Stimulated activated CD4-positive, alpha-beta T cell treated with anti-CD3 and anti-CD28 coated beads, Interleukin-2, amount 100 ng/mL, for 48 hours (primary cell): Measurements from ENCODE around the gene PTPRO.

ENCODE experiments used
- DNase-seq, 2 donors: peaks; one replicate each; pipeline ENCODE4 v3.0.0-alpha.2; 2020

Gene PTPRO

DNA sequence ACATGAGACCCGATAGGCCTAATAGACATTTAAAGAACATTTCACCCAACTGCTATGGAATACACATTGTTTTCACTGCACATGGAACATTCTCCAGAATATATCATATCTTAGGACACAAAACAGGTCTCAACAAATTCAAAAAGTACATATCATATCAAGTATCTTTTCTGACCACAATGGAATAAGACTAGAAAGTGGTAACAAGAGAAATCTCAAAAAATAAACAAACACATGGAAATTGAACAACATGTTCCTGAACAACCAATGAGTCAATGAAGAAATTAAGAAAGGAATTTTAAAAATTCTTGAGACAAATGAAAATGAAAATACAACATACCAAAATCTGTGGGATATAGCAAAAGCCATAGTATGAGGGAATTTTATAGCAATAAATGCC lies 208.1 kb downstream of the PTPRO start:
- DNase-seq: no peak

DNA sequence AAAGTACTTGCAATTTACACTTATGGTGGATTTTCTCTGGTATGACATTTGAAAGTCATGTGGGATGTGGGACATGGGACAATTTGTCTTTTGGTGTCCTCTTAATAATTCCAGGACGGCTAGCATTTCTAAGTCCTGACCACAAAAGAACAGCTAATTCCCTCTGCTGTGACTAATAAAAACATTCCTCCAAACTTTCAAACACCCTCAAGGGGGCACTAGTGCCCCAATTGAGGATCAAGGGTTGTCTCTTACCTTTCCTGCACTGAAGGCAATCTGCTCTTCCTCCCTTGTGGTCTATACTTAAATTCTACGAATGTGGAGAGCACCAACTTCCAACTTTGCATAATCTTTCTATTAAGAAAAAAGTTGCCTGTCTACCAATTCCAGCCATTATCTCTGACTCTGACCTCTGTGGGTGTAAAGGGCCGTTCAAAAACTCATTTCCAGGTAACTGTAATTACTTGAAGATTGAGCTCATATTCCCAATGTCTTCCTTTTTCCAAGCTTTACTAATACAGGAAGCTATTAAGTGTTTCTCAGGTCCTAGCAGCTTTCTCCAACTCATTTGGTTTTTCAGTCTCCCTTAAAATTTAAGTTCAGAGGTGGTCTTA lies 210.2 kb downstream of the PTPRO start:
- peak; percentile 29 to 33 for DNase-seq

DNA sequence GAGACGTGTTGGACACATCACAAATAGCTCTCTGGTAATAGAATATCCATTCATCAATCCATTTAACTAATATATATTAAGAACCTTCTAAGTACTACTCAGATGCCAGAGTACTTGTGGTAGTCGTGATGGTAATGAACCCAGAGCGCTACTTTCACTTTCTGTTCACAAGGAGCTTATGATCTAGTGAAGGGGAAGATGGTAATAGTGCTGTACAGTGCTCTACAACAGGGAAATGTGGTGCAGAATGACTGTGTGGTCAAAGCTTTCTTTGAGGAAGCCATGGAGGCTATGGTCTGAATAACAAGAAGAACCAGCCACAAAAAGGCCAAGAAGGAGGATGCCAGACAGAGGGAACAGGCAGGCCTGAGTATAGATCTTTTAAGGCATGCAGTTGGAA lies 212.0 kb downstream of the PTPRO start:
- DNase-seq: no peak

DNA sequence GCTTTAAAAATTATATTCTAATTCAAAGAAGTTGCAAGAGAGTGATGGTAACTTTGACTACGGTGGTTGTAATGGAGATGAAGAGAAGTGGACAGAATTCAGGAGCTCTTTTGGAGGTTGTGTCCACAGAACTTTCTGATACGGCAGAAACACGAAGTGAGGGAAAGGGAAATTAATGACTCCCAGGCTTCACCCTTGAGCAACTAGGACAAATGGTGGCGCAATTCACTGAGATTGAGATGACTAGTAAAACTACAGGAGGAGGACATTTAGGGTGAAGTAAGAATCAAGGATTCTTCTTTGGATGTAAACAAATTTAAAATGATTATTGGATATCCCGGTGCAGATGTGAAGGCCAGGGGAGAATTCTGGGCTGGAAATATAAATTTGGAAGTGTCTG lies 212.6 kb downstream of the PTPRO start:
- no peak for DNase-seq

DNA sequence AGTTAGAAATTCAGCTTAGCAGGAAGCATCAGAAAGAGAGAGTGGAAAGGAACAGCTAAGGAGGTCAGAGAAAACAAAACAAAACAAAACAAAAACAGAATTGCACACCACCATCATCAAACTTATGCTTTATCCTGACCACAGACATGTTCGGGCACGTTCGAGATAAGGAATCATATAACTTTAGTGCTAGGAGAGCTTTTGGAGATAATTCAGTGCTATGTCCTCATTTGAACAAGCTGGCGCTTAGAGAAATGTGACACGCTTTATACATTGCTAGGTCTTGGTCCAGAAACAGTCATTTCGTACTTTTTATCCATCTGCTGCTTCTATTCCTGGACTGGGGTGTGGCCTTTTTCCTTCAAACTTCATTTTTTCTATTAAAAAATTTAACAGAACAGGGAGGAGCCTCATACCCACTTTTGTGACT lies 213.1 kb downstream of the PTPRO start:
- DNase-seq: no peak

DNA sequence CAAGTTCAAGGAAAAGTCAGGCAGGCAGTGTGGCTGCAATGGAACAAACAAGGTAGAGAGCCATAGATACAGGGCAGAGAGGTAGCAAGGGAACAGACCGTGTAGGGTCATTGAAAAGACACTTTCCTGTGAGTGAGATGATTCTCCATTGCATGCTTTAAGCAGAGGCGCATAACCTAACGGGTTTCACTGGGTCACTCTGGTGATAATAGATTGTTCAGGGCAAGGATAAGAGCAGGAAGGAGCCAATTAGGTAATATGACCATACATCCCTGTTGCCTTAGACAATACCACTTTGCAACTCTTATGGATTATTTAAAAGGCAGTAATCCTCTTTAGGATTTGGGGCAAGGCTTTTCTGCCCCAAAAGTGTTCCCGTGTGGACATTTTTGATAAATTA lies 214.1 kb downstream of the PTPRO start:
- DNase-seq: no peak

DNA sequence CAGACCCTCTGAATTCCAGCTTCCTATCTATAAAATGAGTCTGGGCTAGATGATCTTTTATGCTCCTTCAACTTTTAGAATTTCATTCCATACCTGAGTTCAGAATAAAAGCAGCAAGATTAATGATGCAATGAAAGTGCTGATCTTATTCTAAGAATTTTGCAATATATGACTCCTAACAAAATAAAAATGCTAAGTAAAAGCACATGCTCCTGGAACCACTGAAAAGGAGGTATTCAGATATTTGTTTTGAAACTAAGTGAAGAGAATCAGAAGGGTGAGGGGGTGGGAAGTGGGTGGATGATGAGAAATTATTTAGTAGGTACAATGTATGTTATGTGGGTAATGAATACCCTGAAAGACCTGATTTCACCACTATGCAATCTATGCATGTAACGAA lies 216.6 kb downstream of the PTPRO start:
- no peak for DNase-seq

DNA sequence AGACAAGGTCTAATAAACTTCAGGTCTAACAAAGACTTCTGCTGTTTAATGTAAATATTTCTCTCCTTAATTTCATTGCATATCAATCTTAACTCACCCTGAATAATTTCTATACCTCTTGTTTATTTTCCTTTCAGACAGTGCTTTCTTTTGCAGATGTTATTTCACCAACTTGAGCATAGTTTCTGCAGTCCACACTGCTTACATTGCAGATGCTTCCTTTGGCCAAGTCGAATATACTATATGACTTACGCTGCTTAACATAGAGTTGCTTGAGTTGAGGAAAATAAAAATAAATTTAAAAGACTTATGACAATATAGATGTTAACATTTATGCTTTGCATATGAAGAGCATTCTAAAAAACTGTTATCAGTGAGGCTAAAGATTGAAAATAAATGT lies 217.7 kb downstream of the PTPRO start:
- DNase-seq: no peak

DNA sequence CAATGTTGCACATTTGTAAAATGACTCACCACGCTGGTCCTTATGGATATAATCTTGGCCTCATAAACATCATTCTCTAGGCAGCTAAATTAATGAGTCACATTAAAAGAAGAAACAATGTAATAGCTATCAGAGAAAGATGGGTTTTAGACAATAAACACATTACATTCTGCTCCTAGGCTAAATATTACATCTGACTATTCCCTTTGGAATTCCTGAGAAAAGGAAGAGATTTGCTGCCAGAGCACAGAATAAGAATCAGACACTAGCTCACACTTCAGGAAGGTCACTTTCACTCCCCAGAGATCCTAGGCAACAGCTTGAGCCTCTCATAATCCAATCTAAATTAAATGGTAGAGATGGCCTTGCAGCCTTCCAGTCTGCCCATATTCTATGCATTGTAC lies 218.2 kb downstream of the PTPRO start:
- no peak for DNase-seq

DNA sequence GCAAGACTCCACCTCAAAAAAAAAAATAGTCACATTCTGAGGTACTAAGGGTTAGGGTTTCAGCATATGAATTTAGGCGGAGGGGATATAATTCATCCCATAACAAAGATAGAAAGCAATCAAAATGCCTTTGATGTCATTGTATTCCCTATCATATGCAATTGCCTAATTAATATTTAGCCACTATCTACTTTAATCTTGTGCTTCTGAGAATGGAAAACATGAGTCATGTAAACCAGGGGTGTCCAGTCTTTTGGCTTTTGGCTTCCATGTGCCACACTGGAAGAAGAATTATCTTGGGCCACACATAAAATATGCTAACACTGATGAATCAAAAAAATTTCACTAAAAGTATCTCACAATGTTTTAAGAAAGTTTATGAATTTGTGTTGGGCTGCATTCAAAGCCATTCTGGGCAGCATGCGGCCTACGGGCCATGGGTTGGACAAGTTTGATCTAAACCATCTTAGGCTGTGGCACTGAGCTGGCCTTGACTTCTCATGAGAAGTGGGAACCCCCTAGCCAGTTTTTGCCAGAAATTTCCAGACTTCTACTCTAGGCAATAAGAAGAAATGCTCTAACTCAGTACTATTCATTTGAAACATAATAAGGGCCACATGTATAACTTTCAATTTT lies 219.8 kb downstream of the PTPRO start:
- no peak for DNase-seq

DNA sequence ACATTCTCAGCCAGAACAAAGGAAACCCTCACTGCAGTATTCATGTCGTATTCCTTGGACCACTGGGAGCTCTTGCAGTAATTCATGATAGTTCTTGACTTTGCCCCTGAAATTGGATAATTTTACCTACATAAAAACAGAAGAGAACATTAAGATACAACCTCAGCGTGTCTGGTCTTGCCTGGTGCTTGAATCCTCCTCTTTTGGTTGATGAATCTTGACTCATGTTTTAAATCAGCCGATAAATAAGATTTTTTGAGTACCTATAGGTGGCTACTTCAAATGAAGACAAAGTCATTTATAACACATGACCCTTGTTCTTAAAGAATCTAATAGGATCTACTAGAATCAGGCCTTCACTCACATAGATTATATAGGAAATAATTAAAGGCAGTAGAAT lies 221.0 kb downstream of the PTPRO start:
- DNase-seq: no peak

DNA sequence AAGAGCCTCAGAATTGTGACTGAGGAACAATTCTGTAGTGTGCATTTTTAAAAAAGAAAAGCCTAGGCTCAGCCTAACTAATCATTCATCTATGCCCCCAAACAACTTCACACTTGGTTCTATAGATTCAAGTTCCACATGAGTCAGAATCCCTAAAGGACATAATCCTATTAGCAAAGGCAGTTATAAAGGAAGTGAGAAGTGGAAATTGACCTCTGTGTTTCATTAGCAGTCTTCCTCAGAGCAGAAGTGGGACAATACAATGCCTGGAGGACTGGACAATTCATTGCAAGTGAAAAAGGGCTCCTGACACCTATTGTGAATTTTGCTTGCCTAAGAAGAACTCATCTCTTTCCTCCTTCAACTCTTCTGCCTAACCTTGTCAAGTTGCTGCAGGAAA lies 222.3 kb downstream of the PTPRO start:
- no peak for DNase-seq

DNA sequence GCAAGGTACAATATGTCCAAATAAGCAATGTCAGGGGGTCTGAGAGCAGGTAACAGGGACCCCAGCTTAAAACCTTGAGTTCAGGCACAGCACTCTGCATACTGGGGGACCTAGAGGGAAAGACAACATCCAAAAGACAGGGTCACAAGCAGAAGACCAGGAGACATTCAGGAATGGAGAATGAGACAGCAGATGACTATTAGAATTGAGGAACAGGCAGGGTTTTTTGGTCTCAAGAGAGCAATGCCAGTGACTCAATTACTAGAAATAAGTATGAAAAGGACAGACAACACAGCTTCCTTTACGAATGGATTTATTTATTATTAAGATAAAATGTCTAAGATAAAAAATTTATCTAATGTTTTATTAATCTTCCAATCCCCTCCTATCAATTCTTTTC lies 223.0 kb downstream of the PTPRO start:
- no peak for DNase-seq

DNA sequence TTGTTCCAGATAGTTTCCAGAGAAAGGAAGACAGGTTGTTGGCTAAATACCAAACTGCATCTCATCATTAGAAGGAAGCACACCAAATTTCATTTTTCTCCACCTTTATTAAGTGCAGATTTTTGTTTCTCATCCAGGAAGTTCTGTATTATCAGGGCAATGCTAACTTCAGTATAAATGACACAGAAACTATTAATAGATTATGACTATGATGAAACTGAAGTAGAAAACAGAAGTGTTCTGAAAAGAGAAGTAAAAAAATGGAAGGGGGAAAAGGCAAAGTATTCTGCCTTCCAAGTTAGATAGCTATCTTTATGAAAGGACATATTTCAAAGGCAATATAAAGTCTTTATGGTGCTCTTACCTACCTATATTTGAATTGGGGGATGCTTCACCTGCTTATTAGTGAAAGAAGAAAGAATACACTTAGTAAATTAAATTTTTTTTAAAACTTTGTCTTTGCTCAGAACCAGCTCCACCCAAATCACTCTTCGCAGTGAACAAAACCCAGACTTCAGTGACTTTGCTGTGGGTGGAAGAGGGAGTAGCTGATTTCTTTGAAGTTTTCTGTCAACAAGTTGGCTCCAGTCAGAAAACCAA lies 223.9 kb downstream of the PTPRO start:
- DNase-seq: no peak

DNA sequence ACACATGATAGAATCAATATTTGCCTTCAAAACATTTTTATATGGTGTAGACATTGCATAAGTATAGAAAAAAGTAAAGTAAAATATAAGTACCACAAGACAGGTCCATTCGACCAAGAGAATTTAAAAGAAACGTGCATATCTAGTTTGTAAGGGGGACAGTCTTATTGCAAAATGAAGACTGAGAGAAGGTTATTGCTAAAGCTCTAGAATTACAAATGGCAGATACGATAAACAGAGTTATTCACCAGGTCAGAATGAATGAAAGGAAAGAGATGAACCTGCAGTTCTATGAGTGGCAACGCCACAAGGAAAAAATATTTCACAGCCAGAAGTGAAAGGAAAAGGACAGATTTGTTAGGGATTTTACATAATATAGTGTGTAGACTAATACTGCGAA lies 224.8 kb downstream of the PTPRO start:
- no peak for DNase-seq

DNA sequence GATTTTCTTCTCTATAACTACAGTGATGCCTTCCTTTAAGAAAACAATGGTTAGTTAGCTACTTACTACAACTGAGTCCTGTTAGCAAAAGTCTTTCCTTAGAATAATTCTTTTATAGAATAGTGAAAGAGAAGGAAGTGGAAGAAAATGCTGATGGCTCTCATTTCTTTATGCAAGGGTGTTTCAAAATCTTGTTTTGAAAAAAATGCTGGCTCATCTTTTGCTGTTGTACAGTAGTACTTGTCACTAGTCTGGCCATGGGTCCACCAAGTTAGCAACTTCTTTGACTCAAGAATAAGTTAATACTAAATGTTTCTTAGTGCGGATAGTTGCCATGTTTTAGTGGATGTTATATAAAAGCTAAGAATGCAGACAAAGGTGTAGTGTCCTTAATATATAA lies 225.4 kb downstream of the PTPRO start:
- no peak for DNase-seq

DNA sequence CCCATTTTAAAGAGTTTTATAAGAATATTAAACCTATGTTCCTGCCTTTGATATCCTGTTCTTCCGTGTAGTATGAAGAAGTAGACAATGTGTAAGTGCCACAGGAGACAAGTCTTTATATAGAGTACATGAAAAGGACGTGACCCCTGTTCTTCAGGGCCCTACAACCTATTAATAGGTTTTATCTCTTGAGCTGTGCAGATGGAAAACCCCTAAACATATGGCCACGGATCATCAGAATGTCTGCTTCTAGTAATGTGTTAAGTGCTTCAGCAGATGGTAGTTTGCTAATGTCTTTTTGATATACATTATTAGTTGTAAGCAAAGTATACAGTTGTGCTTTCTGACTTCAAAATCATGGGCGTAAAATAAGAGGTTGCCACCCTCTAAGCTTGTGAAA lies 228.5 kb downstream of the PTPRO start:
- no peak for DNase-seq

DNA sequence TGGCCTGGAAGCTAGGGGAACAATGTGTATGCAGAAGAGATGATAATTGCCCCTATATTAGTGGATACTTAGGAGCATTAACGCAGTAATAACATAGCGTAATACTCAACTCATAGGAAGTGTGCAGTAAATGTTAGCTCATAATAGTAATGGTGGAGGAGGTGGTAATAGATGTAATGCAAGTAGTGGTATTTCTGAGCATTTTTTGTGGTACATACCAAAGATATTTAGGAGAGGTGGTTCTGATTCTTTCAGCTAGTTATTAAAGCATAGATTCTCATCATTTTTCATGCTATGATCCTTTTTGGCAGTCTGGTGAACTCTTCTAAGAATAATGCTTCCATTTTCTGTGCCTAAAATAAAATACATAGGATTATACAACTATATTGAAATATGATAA lies 233.1 kb downstream of the PTPRO start:
- no peak for DNase-seq

DNA sequence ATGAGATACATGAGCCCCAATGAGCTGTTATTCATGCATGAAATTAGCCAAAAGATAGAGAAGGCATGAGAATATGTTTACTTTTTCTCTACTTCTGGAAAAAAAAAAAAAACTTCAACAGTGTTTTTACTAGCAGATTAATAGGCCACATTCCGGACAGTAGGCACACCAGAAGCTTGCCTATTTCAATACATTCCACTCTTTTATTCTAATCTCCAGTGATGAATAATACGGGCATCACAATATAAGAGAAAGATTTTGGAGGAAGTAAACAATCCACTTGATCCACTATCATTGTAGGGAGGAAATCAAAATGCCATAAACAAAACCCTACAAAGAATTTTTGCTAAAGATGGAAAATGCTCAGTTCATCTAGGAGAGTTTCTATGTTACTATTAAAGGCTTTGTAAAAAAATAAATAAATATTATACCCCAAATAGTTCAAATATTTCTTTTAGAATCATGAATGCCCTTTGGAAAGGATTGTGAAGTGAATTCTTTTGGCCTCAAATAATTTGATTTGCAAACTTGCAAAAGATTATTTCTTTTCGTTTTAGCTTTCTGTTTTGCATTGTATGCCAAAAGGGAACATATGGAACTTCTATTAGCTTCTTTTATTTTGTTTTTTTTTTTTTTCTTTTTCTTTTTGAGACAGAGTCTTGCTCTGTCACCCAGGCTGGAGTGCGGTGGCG lies 234.2 kb downstream of the PTPRO start:
- no peak for DNase-seq

DNA sequence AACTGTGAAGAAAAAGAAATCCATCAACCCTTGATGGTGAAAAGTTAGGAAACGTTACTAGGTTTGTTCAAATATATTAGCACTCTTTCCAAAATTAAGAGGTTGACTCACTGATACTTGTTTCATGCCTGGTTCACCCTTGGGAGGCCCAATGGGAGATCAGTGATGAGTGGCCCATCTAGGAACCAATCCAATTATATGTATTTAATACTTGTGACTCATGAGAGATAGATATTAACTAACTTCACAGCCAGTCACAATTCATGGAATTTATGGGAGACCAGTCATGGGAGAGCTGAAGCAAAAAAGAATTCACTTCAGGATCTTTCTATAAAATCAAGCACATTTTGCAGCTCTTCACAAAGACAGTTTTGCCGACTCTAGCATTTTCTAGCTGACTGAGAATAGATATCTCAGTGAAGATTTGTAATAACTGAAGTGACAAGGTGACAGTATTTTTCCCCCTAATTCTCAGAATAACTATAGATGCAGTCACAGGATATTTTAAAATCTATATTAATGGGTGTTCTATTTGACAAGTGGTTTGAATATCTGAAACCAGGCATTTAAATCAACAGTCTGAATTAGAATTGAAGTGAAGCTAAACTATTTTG lies 236.7 kb downstream of the PTPRO start:
- DNase-seq: no peak

DNA sequence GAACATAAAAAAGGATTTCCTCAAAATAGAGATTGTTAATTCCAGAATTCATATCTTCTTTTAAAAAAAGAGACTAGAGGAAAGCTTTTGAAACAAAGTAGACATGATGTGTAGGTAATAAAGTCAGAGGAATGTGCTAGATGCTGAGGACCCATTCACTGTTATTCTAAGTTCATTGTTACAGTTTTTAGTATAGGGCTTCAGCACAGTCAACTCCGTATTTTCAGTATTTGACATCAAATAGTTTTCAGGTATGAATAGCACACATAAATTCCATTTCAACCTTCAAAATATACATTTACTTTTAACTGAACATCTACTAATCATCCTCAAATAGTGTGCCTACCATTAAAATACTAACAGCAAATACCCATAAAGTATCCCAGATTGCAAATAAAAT lies 239.1 kb downstream of the PTPRO start:
- DNase-seq: no peak

DNA sequence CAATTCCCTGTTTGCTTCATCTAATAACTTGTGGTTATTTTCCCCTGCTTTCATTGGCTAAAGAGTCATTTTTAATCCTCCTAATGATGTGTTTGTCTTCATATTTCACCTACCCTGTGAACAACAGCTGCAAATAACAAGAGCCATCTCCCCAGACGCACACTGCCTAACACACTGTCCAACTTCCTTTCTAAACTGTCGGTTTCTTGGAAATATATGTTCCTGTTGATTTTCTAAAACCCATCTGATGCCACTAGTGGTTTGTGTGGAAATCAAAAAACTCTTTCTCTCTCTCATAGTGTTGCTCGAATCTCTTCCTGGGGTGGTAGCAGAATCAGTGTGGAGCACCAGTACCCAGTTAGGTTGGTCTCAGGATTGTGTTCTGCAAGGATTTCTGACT lies 240.0 kb downstream of the PTPRO start:
- DNase-seq: no peak

DNA sequence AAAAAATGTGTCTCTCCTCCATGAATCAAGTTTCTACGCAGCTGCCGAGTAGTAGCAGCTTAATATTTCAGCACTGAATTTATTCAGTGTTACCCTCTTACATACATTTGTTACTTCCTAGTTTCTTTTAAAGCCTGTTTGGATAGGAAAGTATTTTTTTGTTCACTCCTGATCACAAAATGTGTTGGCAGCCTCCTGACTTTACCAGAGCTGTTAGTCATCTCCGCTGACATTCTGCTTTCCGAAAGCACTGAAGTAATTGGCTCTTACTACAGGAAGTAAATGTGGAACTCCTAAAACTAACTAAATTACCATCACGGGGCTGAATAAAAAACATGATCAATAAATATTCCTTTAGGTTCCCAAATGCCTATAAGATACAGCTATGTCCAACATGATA lies 241.4 kb downstream of the PTPRO start:
- no peak for DNase-seq

DNA sequence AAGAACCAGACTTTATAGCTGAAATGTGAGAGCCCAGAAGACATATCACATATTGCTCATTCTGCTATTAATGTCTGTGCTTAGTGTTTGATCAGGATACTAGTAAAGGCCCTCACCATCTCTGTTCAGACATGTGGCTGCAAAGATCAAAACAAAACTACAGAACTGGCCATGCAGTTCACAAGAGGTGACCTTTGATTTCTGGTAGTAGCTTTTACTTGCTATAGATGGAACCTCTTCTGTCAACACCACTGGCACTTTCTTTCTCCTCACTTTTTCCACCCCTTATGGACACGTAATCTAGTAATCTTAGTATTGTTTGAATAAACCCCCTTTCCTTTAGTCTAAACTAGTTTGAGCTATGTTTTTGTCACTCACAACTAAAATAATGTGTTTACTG lies 252.0 kb downstream of the PTPRO start:
- DNase-seq: no peak
